OCI-LY1 (cell line): ENCODE measurements around the gene LMBRD1.

ENCODE experiments used
- CTCF ChIP-seq: fragments of 200-600 bp; sonication (generic), shearing (Covaris generic); IDR thresholded peaks from 2 replicates; pipeline ENCODE4 v1.5.1; 2017; ENCODE audit warnings: mild to moderate bottlenecking, antibody characterized with exemption, low read length, moderate library complexity, mixed read lengths
- EZH2 ChIP-seq: fragments of 200-600 bp; sonication (generic), shearing (Covaris generic); IDR thresholded peaks from 2 replicates; pipeline ENCODE4 v1.8.0; 2017; ENCODE audit warnings: borderline replicate concordance, mixed run types, mild to moderate bottlenecking, antibody characterized with exemption, low read length, moderate library complexity, mixed read lengths

- TF ChIP-seq CTCF (no peak), EZH2 (no peak)
Observed at GRCh38 chr6:69643688-69644087, 153.1 kb downstream of the LMBRD1 start.
